GM10847 (cell line): Measurements from ENCODE around the gene ZNF518B.

Source experiments
- POLR2A ChIP-seq: IDR thresholded peaks from 2 replicates; pipeline ENCODE4 v1.6.1; 2011; ENCODE audit not compliant: insufficient read length; ENCODE audit errors: extremely low read depth

The ZNF518B gene

GRCh38 chr4:10417740-10418139 is 39.5 kb downstream of the ZNF518B start:
- TF ChIP-seq POLR2A = no peak

GRCh38 chr4:10416441-10416840 is 40.8 kb downstream of the ZNF518B start:
- TF ChIP-seq POLR2A = no peak

DNA sequence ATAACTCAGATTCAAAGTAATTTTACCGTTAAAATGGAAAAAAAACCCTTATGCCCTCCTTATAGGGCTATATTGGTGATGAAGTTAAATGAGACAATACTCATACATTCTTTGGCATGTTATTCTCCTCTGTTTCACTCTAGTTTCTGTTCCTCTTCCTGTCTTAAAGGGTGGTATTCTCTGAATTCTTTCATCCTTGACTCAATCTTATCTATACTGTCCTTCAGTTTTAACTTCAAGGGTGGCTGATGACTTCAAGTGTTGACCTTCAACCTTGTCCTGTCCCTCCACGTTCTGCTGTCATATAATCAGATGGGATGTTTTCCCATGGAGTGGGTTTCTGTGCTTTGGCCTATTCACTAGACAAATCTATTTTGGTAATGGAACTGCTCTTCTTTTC is 44.0 kb downstream of the ZNF518B start:
- TF ChIP-seq POLR2A = no peak

GRCh38 chr4:10405672-10406071 is 51.6 kb downstream of the ZNF518B start:
- no peak for TF ChIP-seq POLR2A

GRCh38 chr4:10403633-10404445 is 53.4 kb downstream of the ZNF518B start:
- TF ChIP-seq POLR2A = no peak

DNA sequence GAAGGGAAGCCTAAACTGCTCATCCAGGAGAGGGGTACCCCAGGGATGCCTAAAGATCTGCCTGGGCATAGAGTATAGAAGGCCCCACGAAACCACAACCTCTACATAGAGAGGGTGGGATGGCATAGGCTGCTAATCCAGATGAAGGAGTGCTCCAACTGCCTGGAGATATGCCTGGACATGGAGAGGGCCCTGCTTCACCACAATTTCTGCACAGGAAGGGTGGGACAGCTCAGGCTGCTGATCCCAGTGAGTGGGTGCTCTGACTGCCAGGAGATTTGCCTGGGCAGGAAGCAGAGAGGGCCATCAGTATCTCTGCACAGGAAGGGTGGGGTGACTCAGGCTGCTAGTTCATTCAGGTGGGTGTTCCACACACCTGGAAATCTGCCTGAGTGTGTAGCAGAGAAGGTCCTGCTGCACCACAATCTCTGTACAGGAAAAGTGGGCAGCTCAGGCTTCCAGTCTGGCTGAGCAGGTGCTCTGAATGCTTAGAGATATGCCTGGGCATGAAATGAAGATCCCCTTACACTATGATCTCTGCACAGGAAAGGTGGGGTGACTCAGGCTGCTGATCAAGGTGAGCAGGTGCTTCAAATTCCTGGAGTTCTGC is 61.1 kb downstream of the ZNF518B start:
- no peak for TF ChIP-seq POLR2A
